CD4-positive, alpha-beta T cell treated with Interleukin-1 beta for 1 hour (primary cell): ENCODE data around the gene LHX4.

Experiments
- DNase-seq, 2 donors: peaks; one replicate each; pipeline ENCODE4 v3.0.0-alpha.2; 2020 to 2022

LHX4 gene

DNA sequence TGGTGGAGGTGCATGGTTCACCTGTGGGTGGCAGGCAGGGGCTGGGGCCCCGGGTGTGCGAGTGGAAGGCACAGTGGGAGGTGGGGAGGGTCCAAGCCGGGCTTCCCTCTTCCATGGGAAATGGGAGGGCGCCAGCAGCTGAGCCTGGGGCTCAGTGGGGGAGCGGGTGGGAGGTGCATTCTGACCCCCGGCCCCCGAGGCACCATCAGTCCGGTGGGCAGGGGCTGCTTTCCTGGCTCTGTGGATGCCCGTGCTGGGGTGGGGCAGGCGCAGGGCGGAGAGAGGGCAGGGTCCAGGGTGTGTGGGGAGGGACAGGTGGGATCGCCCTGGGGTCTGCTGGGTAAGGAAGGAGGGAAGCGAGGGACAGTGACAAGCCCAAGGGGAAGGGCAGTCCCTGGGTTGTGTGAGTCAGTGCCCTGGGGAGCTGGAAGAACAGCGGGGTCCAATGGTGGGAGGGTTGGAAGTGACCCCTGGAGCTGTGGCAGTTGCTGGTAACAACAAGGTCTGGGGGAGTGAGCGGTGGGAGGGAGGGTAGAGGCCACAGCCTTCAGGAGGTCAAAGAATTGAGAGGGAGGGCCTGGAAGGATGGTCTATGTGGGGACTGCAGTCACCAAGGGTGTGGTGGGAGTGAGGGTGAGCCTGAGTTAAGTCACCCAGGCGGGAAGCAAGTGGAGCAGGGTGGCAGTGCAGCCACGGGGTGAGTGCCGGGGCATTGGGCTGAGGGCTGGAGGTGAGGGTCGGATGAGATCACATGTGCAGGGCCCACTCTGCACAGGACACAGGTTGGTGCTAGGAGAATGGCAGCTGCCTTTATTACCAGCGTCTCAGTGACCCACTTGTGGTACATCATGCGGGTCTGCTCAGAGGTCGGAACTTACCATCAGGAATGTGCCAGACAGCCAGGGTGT is 29.6 kb downstream of the LHX4 start:
- no peak for DNase-seq

DNA sequence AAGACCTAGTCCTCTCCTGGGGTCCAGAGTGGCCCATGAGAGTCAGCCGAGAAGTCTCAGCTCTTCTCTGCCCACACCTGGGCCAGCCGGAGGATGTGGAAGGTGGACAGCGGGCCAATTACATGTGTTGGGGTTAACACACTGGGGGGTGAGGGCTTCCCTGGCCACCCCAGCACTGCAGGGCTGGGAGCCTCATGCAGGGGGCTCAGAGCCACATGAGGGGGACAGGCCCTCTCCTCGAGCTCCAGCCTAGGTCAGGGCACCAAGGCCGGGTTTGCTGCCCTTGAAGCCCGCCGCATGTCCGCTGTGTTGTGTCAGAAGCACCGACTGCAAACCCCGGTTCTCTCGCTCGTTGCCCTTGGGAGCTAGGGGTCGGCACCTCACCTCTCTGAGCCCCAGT is 30.5 kb downstream of the LHX4 start:
- DNase-seq, result no peak

DNA sequence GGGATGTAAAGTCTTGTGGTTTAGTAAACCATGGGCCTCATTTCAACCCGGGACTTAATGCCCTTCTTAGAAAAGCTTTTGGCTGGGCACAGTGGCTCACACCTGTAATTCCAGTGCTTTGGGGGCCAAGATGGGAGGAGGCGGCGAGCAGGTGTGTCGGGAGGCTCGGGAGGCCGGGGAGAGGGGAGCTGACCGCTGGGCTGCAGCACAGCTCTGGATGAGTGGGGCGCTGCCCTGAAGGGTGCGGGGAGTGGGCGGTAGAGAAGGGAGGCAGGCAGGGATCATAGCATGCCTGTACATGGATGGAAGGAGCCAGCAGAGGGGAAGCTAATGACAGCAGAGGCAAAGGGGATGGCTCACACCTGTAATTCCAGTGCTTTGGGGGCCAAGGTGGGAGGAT is 31.0 kb downstream of the LHX4 start:
- DNase-seq, result no peak

DNA sequence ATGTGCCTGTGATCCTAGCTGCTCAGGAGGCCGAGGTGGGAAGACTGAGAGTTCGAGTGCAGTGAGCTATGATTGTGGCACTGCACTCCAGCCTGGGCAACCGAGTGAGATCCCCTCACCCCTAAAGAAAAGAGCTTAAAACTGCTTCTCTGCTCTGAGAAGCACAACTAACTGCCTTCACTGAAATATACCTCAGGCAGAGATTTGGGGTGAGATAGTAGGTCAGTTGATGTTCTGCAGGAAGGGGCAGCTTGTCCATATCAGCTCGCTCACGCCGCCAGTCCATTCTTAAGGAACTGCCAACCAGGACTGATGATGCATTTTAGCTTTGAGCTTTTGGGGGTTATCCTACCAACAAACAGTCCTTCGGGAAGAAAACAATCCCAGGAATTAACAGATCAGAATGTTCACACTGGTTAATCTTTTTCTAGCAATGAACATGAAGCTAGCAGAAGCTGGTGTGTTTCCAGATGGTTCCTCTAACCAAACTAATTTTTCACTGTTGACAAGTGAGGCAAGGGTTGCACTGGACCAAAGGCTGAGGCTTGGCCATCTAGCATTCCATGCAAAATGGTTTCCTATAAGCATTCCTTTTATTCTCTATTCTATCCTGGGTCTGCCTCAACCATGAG is 31.6 kb downstream of the LHX4 start:
- DNase-seq, result no peak

DNA sequence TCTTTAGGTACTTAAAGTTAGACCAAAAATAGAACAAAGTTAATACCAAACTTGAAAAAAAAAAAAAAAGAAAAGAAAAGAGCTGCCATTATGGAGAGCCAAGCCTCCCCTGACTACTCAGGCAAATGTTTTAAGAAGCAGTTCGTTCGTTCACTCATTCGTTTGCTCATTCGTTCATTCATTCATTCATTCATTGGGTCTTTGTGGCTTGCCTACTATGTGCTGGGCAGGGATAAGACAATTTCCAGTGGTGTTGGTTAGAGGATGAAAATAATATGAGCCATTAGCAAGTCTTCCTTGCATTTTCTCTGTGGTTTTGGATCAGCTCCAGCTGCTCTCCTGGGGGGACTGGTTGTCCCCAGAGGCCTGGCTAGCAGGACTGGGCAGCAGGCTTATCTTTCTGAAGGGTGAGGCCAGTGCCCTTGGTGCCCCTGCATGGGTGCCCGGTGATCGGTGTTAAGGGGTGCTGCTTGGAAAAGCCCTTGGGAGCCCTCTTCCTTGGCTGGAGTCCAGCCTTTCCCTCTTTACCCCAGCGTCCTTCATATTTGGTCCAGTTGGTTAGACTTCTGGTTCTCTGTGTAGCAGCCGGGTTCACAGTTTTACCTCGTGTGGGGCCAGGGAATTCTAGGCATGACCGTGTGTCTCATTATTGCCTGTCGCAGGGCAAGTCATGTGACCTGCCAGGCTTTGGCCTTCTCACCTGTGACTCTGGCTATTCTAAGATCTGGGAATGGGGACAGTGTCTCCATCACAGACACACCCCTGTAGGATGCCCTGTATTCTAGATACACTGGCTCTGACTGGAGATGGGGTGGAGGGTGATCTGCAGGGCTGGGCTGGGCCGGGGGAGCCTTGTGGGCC is 32.8 kb downstream of the LHX4 start:
- no peak for DNase-seq

DNA sequence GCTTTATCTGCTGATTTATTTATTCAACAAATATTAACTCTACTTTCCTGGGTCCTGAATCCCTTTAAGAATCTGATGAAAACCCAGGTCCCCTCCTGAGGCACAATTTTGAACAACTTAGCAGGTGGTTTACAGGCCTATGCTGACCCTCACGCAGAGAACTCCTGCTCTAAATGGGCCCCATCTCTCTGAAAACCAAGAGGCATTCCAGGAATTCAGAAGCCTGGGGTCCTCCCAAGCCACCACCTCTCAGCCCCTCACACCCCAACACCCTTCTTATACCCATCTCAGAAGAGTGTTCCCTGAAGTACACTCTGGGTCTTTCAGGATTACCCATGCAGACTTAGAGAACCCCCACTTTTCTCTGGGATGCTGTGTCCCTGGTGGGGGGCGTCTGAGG is 34.5 kb downstream of the LHX4 start:
- no peak for DNase-seq

DNA sequence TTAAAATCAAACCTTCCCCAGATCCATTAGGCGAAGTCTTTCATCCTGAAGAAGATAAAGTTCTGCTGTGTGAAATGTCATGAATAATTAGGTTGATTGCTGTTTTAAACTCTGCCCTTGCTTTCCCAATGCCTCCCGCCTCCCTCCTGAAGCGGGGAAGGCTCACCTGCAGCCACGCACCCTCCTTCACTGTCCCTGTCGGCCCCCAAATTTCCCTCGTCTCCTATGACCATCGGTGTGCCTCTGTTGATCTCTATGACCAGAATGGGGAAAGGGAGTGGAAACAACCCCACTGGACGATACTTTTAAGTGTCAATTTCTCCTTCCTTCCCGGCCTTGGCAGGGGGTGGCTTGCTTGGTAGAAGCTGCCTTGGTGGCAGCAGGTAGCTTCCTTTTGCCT is 35.1 kb downstream of the LHX4 start:
- DNase-seq, result no peak

DNA sequence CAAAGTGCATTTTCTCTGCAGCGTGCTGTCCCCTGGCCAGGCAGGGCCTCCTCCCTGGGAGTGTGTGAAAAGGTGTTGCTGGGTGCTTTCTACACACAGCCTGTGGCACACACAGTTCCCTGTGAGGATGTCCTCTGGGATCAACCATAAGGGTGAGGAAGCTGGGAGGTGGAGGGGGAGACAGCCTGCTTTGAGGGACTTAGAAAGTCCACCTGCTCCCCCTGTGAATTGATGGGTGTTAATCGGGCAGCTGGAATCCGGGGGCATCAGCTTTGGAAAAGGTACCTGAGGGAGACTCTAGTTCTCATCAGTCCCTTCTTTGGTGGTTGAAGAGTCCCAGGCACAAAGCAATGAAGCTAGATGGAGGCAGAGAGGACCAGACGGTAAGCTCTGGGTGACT is 35.8 kb downstream of the LHX4 start:
- no peak for DNase-seq

DNA sequence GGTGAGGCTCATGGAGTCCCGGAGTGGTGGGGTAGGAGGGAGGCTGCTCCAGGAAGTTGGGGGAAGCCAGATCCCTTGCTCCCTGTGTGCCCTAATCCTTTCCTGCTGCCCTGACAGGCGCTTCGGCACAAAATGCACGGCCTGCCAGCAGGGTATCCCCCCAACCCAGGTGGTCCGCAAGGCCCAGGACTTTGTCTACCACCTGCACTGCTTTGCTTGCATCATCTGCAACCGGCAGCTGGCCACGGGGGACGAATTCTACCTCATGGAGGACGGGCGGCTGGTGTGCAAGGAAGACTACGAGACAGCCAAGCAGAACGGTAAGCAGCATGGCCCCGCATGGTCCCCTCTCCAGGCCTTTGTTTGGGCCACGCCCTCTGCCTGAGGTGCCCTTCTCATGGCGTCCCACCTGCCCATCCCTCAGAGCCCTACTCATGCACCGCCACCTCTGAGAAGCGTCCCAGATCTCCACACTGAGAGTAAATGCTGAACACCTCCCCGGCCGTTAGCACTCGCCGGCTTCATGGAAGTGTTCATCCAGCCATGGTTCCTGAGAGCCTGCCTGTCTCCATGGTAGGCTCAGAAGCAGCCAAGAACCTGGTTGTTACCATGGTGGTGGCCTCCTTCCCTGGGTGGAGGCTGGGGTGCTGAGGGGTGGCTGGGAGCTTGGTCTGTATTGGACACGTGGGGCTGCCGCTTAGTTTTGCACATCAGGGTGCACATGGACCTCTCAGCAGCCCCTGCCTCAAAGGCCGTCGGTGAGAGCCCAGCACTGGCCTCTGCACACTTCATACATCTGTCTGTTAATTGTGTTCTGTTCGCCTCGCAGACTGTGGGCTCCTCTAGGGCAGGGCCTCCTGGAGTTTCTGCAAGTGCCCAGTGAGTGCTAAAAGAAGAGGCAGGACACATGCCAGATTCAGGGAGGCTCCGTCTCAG is 36.5 kb downstream of the LHX4 start:
- DNase-seq, result no peak

DNA sequence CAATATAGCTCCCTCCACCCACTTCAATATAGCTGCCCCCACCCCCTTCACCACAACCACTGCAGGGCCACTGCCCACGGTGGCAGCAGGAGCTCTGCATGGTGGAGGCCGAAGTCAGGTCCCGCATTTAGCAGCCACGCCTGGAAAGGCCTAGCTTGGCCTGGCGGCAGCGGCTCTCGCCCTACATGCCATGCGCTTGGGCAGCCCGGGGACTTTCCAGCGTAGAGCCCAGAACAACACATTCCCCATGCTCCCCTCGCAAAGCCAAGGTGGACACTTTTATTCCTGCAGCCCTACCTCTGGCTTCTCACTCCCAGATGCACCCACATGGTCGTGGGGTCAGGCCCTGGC is 37.1 kb downstream of the LHX4 start:
- DNase-seq, result no peak

DNA sequence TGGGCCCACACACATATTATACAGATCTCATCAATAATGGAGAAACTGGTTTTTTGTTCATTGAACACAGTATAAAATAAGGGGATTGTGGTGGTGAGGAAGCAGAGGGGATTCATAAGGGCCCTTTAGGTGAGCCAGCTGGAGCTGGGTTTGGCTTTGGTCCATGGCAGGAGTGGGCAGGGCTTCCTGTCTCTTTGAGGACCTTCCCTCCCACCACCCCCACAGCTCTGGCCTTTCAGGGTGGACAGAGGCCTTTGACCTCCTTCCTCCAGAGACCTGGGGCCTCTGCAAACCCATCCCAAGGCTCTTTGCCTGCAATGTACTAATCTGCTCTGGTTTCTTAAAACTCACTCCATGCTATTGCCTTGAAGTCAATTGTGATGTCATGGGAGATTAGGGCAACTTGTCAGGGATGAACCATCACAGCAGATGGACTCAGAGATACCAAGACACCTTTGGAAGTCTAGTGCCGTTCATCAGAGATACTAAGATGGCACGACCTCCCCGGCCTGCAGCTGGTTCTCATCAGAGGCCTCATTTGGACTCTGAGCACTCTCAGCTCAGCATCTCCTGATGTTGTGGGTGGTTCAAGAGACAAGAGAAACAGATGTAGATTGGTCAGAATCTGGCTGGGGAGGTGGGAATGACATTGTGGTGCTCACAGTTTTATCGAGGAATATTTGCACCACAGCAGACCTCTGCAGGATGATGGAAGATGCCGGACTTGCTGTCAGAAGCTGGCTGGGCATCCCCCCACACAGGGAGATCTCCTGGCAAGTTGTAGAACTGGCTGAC is 37.9 kb downstream of the LHX4 start:
- no peak for DNase-seq

DNA sequence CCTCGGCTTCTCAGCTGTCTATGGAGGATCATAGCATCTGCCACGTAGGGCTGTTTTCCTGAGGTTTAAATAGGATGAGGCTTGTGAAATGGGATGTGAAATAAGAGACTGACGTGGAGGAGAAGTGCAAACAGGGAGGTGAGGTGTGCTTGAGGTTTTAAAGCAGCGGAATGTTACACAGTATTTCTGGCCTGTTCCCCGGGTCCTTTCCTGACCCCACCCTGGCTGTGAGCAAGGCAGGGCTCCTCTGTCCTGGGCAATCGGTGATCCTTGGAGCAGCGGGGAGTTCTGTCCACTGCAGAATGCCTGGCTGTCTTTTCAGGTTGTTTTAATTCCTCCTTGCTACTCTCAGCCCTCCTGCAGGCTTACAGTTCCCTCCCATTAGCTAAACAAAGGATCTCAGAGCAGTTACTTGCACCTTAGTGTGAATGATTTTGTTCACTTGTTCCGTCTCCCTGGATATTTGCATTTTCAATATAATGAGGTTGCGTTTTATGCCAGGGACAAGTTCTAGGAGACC is 38.6 kb downstream of the LHX4 start:
- DNase-seq, result no peak

DNA sequence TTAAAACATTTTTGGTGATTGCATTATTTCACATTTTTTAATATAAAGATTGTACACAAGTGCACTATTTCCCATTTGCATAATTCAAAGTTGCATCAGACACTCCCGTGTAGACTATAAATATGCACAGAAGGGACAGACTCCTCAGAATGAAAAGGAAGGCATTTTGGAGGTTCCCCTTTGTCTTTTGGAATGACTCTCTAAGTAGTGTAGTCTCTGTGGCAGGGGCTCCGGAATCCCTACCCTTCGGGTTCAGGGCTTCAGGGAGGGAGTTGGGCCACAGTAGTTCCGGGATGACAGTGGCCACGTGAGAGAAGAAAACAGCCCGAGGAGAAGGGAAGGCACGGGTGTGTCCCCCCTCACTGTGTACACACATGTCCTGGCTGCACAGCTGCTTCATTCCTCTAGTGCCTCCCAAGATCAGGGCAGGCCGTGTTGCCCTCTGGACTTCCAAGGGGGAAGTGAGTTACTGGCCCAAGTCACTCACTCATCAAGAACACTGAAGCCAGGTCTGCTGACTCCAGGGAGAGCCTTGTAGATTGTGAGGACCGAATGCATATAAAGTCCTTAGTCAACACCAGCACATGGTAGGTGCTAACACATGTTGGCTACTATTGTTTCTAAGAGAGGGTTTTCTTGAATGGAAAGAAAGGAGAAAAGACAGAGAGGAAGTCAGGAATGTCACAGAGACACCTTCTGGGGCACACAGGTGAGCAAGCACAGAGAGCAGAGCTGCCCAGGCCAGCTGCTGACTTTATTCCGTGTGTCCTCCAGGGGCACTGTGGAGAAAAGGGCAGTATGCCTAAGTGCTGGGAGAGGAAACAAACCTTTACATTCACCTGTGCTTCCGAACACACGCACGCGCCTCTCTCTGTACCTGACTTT is 39.8 kb downstream of the LHX4 start:
- no peak for DNase-seq

DNA sequence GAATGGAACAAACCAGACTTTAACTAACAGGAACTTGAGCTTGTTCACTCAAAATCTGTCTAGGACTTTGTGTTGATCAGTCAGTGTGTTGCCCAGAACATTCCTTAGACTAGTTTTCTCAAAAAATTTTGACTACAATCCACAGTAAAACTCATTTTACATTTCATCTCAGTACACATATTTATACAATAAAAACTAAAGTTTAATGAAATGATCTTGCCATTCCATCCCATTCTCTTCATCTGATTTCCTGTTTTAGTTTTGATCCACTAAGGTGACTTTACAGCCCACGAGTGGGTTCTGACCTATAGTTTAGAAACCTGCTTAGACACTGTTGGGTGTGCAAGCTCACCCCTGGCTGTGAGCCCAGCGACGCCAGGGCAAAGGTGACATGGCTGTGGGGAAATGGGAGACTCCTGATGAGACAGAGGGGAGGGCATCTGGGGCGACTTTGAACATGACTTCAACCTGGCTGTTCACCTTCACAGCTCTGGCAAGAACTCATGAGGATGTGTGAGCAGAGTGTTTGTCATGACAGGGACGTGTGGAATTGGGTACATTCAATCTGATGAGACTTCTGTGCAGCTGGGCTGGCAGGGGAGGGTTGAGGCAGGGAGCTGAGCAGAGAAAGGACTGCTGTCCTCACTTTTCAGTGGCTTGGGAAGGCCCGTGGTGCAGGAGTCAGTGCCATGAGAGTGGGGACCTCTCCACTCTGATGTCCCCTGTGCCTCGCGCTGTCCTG is 40.6 kb downstream of the LHX4 start:
- no peak for DNase-seq

DNA sequence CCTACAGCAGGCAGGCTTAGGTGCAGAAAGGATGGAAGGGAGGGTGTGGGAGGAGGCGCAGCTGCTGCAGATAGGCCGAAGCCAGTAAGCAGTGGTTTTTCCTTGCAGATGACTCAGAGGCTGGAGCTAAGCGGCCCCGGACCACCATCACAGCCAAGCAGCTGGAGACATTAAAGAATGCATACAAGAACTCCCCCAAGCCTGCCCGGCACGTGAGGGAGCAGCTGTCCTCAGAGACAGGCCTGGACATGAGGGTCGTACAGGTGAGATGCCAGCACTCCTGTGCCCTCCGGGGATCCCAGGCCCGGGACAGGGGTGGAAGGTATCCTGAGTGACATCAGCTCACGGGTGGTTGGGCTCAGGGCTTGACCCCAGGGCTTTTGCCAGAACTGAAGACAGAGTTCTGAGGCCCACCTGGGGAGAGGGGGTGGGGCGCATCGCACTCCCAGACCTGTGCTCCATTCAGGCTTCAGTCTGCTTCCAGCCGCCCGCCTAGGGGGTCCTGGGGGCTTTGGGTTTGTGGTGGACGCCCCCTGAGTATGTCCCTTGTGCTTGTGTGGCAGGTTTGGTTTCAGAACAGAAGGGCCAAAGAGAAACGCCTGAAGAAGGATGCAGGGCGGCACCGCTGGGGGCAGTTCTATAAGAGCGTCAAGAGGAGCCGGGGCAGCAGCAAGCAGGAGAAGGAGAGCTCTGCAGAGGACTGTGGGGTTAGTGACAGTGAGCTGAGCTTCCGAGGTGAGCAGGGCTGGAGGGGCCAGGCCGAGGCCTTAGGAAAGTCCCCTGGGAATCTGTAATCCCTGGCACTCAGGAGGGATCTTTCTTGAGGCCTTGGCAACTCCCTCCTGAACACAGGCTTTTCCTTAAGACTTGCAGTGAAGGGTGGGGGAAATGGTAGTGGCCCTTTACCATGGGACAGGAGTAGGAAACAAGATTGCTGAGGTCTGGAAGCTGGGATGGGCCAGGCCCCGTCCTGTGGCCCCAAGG is 41.5 kb downstream of the LHX4 start:
- no peak for DNase-seq

DNA sequence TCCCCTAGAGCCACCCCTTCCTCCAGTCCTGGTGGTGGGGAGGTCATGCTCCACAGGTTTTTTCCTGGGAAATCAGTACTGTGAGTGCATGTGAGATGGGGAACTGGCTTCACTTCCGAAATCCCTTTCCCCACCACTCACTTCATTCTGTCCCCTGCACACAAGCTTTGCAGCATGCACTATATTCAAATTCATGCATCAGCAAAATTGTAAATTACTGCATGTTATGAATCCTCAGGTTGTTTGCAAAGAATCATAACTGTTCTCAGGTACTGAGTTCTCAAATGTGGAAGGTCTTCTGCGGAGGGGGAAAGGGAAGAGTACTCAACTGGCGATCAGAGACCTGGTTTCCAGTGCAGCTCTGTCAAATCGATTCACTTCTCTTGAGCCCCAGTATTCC is 42.3 kb downstream of the LHX4 start:
- no peak for DNase-seq

DNA sequence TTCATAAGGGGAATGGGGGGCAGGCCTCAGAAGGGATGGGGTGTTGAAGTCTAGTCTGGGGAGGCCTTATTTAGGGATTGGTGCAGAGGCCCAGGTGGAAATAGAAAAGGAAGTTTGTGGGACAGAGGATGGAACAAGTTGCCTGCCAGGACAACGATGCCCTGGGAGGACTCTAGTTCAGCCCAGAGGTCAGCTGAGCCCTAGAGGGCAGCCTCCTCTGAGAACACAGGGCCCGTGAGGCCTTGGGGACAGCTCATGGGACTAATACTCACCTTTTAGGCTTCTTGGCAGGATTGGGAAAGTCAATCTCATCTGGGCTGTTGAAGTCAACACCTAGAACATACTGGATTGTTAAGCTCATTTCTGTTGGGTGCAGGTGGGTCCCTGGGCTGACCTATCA is 43.0 kb downstream of the LHX4 start:
- no peak for DNase-seq

DNA sequence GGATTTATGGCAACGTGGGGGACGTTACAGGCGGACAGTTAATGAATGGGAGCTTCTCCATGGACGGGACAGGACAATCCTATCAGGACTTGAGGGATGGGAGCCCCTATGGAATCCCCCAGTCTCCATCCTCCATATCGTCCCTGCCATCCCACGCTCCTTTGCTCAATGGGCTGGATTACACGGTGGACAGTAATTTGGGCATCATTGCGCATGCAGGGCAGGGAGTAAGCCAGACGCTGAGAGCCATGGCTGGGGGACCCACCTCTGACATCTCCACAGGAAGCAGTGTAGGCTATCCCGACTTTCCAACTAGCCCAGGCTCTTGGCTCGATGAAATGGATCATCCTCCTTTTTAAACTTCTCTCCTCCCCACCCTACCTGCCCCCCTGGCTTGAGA is 44.2 kb downstream of the LHX4 start:
- DNase-seq, result no peak
